HCT116 (cell line): ENCODE data around the gene TENT4A. TPM values are rescaled to one million over a fixed set of nuclear protein-coding genes. Genes with fewer than 3 reads are reported as not detected.

Source experiments
- ATAC-seq: fragments of 200-7000 bp; cut with Tn5 transposase; 2 replicates; pipeline ENCODE4 v1.9.1; 2020; ENCODE audit warnings: mild to moderate bottlenecking, moderate library complexity
- BruUV-seq: library from RNA; stranded (reverse); fragments of 400-500 nt; replicated peaks from 2 replicates; lab custom pipeline; 2021; lab: Mats Ljungman, UMichigan
- CTCF ChIA-PET: fragments of 300-600 bp; sonication (Branson Sonifier 250); formaldehyde crosslinking; loops from one replicate; lab custom pipeline; 2021; ENCODE audit warnings: antibody characterized with exemption; lab: Charles Lee
- POLR2A ChIA-PET: fragments of 300-600, 350-600 bp; sonication (Branson Sonifier 250); formaldehyde crosslinking; loops from one replicate; lab custom pipeline; 2021; ENCODE audit warnings: antibody characterized with exemption; lab: Charles Lee
- RAD21 ChIA-PET, 2 experiments: fragments of 300-600 bp; sonication (Branson Sonifier 250); formaldehyde crosslinking; loops; one replicate each; lab custom pipeline; 2023; ENCODE audit warnings: low total read pairs in 2 of 2; ENCODE audit not compliant: uncharacterized antibody in 2 of 2, unreplicated experiment in 2 of 2, low non-redundant PET in 1 of 2; lab: Charles Lee
- DNase-seq: peaks from one replicate; pipeline ENCODE4 v3.0.0-alpha.2; 2010; ENCODE audit warnings: low read depth, low spot score
- H2AFZ ChIP-seq: fragments of 200-600 bp; shearing (Covaris generic), sonication (generic); 2 replicates; pipeline ENCODE4 v1.6.1; 2017; ENCODE audit warnings: low read depth, mixed run types, mixed read lengths, antibody characterized with exemption, low read length; ENCODE audit not compliant: poor library complexity, severe bottlenecking
- H3K27ac ChIP-seq: 2 replicates; pipeline ENCODE4 v1.5.1; 2012; ENCODE audit warnings: low read depth, low read length
- H3K27me3 ChIP-seq: fragments of 200-600 bp; sonication (generic); 2 replicates; pipeline ENCODE4 v1.6.1; 2016; ENCODE audit warnings: mixed run types, low read length, mixed read lengths; ENCODE audit not compliant: insufficient read depth
- H3K36me3 ChIP-seq, 2 experiments: fragments of 200-500 bp in 1 of 2; fragments of 200-600 bp in 1 of 2; sonication (Bioruptor generic) in 1 of 2; sonication (generic) in 1 of 2; 2 replicates each; pipeline versions ENCODE4 v1.5.1 to v1.6.1; 2014 to 2016; ENCODE audit warnings: low read length in 2 of 2, inconsistent platforms in 1 of 2, mixed read lengths in 1 of 2, mixed run types in 1 of 2; ENCODE audit not compliant: insufficient read depth in 2 of 2, control insufficient read depth in 1 of 2
- H3K4me1 ChIP-seq, 2 experiments: fragments of 200-600 bp in 1 of 2; sonication (generic) in 1 of 2; 2 replicates each; pipeline versions ENCODE4 v1.5.1 to v1.6.1; 2012 to 2017; ENCODE audit warnings: low read length in 2 of 2, inconsistent platforms in 1 of 2, mild to moderate bottlenecking in 1 of 2, mixed read lengths in 1 of 2, mixed run types in 1 of 2, moderate library complexity in 1 of 2; ENCODE audit not compliant: insufficient read depth in 2 of 2, control insufficient read depth in 1 of 2
- H3K4me2 ChIP-seq: fragments of 200-600 bp; sonication (generic); 2 replicates; pipeline ENCODE4 v1.6.1; 2017; ENCODE audit warnings: mixed run types, low read length, mixed read lengths
- H3K4me3 ChIP-seq, 2 experiments: fragments of 200-600 bp in 1 of 2; sonication (generic) in 1 of 2; replicated peaks in 1 of 2; 2 replicates each; pipeline ENCODE4 v1.5.1; 2011 to 2016; ENCODE audit warnings: low read length in 2 of 2, control low read depth in 1 of 2, low read depth in 1 of 2, mild to moderate bottlenecking in 1 of 2, mixed read lengths in 1 of 2, mixed run types in 1 of 2
- H3K79me2 ChIP-seq: fragments of 200-600 bp; sonication (generic); 2 replicates; pipeline ENCODE4 v1.6.1; 2017; ENCODE audit warnings: mild to moderate bottlenecking, mixed run types, low read length, moderate library complexity, mixed read lengths; ENCODE audit not compliant: insufficient read depth
- H3K9ac ChIP-seq: fragments of 200-600 bp; sonication (generic); 2 replicates; pipeline ENCODE4 v1.6.1; 2016; ENCODE audit warnings: low read length, mixed read lengths
- H3K9me2 ChIP-seq: fragments of 200-600 bp; sonication (generic), shearing (Covaris generic); 2 replicates; pipeline ENCODE4 v1.6.1; 2017; ENCODE audit warnings: mixed run types, mild to moderate bottlenecking, moderate library complexity; ENCODE audit not compliant: insufficient read depth
- H3K9me3 ChIP-seq, 2 experiments: fragments of 200-500 bp in 1 of 2; fragments of 200-600 bp in 1 of 2; sonication (Bioruptor generic) in 1 of 2; sonication (generic) in 1 of 2; 2 replicates each; pipeline ENCODE4 v1.6.1; 2014 to 2017; ENCODE audit warnings: low read length in 2 of 2, mixed read lengths in 2 of 2, inconsistent platforms in 1 of 2, low read depth in 1 of 2, mild to moderate bottlenecking in 1 of 2, mixed run types in 1 of 2, moderate library complexity in 1 of 2; ENCODE audit not compliant: control insufficient read depth in 1 of 2, insufficient read depth in 1 of 2
- H4K20me1 ChIP-seq: fragments of 200-600 bp; sonication (generic), shearing (Covaris generic); 2 replicates; pipeline ENCODE4 v1.6.1; 2017; ENCODE audit warnings: mixed run types, mild to moderate bottlenecking, moderate library complexity; ENCODE audit not compliant: insufficient read depth
- ATF3 ChIP-seq: IDR thresholded peaks from 2 replicates; pipeline ENCODE4 v1.6.1; 2012
- CBX3 ChIP-seq: IDR thresholded peaks from 2 replicates; pipeline ENCODE4 v1.6.1; 2012; ENCODE audit warnings: low read depth
- CEBPB ChIP-seq: IDR thresholded peaks from 2 replicates; pipeline ENCODE4 v1.6.1; 2012; ENCODE audit warnings: low read depth
- EGR1 ChIP-seq: IDR thresholded peaks from 2 replicates; pipeline ENCODE4 v1.6.1; 2012; ENCODE audit warnings: low read depth
- ELF1 ChIP-seq: IDR thresholded peaks from 2 replicates; pipeline ENCODE4 v1.6.1; 2012; ENCODE audit warnings: low read depth, borderline replicate concordance
- EZH2phosphoT487 ChIP-seq: fragments of 200-600 bp; IDR thresholded peaks from 2 replicates; pipeline ENCODE4 v1.6.1; 2018; ENCODE audit warnings: antibody characterized with exemption, borderline replicate concordance
- FOSL1 ChIP-seq: IDR thresholded peaks from 2 replicates; pipeline ENCODE4 v1.6.1; 2012; ENCODE audit warnings: low read depth
- POLR2A ChIP-seq: IDR thresholded peaks from 2 replicates; pipeline ENCODE4 v1.7.0; 2011; ENCODE audit warnings: borderline replicate concordance; ENCODE audit not compliant: insufficient read depth, insufficient read length; ENCODE audit errors: extremely low read depth
- POLR2AphosphoS5 ChIP-seq: IDR thresholded peaks from 2 replicates; pipeline ENCODE4 v1.6.1; 2011; ENCODE audit warnings: mild to moderate bottlenecking, low read depth, low read length, moderate library complexity
- RAD21 ChIP-seq: IDR thresholded peaks from 2 replicates; pipeline ENCODE4 v1.6.1; 2012; ENCODE audit warnings: low read depth, mild to moderate bottlenecking
- REST ChIP-seq: IDR thresholded peaks from 2 replicates; pipeline ENCODE4 v1.6.1; 2012; ENCODE audit warnings: low read depth
- TCF7L2 ChIP-seq: IDR thresholded peaks from 2 replicates; pipeline ENCODE4 v1.7.0; 2011; ENCODE audit warnings: borderline replicate concordance, inconsistent platforms; ENCODE audit not compliant: insufficient read depth, insufficient read length; ENCODE audit errors: extremely low read depth
- YY1 ChIP-seq: IDR thresholded peaks from 2 replicates; pipeline ENCODE4 v1.6.1; 2011; ENCODE audit warnings: low read length, low read depth, moderate library complexity, mild to moderate bottlenecking; ENCODE audit not compliant: insufficient replicate concordance; ENCODE audit errors: extremely low read depth
- ZFX ChIP-seq: fragments of 450-650 bp; IDR thresholded peaks from 2 replicates; pipeline ENCODE4 v1.6.1; 2017
- intact Hi-C: fragments of 100-400 bp; cut with micrococcal nuclease; formaldehyde crosslinking; loops from 2 replicates; pipeline ENCODE4 v1.10.0; 2022
- total RNA-seq: library from RNA; stranded (reverse); gene quantifications from one replicate; pipeline ENCODE4 v1.2.1, GENCODE V29; 2021; ENCODE audit not compliant: unreplicated experiment

Gene TENT4A
- total RNA-seq, 1 experiment from 2014 or later, result 39.8 TPM

GRCh38 chr5:6750142-6750840, 37.1 kb downstream of the TENT4A start:
- ChIA-PET RAD21 (no interaction called here), CTCF (no interaction called here), POLR2A (no interaction called here)
- TF ChIP-seq ZFX (no peak), EGR1 (no peak)
- Histone ChIP-seq H3K36me3 (peaks cover 68 to 80% of the 10 kb centered on the region in 2 experiments), H2AFZ (no peak overlapping the region), H4K20me1 (peaks cover 11% of the 10 kb centered on the region), H3K9me2 (no peaks in the 10 kb centered on the region), H3K27ac (no peak overlapping the region), H3K27me3 (no peaks in the 10 kb centered on the region), H3K4me2 (no peak overlapping the region), H3K9me3 (no peaks in the 10 kb centered on the region), H3K4me1 (no peaks in the 10 kb centered on the region), H3K79me2 (peaks cover 64% of the 10 kb centered on the region), H3K9ac (no peak overlapping the region), H3K4me3 (no peak overlapping the region)
- DNase-seq (no peak), ATAC-seq (no peak)
- no TSS peak for BruUV-seq
- intact Hi-C loops, result no loop called here

- Histone ChIP-seq H3K4me1 (no peaks in the 10 kb centered on the region), H3K9me3 (no peaks in the 10 kb centered on the region), H3K36me3 (peaks cover 71 to 84% of the 10 kb centered on the region in 2 experiments), H2AFZ (no peak overlapping the region), H3K9me2 (no peaks in the 10 kb centered on the region), H3K4me2 (no peak overlapping the region), H3K4me3 (no peak overlapping the region), H3K79me2 (peaks cover 55% of the 10 kb centered on the region), H3K9ac (no peak overlapping the region), H4K20me1 (peaks cover 4% of the 10 kb centered on the region; the same call in 1 of the 2 replicates), H3K27ac (no peak overlapping the region), H3K27me3 (no peaks in the 10 kb centered on the region)
- CTCF ChIA-PET, result no interaction called here
- POLR2A ChIA-PET, result no interaction called here
- intact Hi-C loops, result no loop called here
- ATAC-seq, result no peak
- no peak for DNase-seq
- RAD21 ChIA-PET, result no interaction called here
- BruUV-seq, result no TSS peak
- TF ChIP-seq POLR2A (no peak), YY1 (no peak), RAD21 (no peak), REST (no peak), CEBPB (no peak), POLR2AphosphoS5 (no peak), EZH2phosphoT487 (no peak), ATF3 (no peak), TCF7L2 (no peak), FOSL1 (no peak), ELF1 (no peak), ZFX (no peak), CBX3 (no peak), EGR1 (no peak)
Observed at GRCh38 chr5:6750951-6751685, 37.9 kb downstream of the TENT4A start.
